Kidney capillary endothelial cell (primary cell): Measurements from ENCODE around the gene CTNNA3.

Source experiments
- DNase-seq: peaks from one replicate; pipeline ENCODE4 v3.0.0-alpha.2; 2018; ENCODE audit warnings: low spot score

CTNNA3 gene

DNA sequence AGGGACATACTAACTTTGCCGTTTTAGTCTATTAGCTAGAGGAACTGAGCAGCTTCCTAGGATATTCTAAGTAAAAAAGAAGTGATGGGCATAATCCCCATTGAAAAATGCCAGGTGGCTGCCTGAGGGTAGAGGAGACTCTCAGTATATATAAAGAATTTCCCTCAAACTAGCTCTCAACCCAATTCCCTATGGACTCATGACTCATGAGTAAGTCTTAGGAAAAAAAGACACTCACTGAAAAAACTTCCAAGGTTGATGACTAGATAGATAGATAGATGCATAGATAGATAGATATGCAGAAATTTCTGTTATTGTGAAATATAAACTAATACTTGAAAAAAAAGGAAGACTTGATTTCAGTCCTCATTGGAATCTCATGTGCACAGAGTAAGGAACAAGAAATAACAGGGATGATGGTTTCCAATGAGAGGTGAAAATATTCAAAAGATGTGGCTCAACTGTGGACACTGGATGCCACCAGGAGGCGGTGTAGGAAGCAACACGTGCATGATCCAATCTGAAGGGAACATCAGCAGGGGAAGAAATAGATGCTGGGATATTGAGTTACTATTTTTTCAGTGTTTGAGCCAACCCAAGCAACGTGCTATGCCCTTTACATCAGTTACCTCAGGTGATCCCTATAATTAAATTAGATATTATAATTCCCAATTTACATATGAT lies 1481.1 kb downstream of the CTNNA3 start:
- no peak for DNase-seq

- DNase-seq = no peak
Observed at GRCh38 chr10:66209025-66209424, 1487.0 kb downstream of the CTNNA3 start.

DNA sequence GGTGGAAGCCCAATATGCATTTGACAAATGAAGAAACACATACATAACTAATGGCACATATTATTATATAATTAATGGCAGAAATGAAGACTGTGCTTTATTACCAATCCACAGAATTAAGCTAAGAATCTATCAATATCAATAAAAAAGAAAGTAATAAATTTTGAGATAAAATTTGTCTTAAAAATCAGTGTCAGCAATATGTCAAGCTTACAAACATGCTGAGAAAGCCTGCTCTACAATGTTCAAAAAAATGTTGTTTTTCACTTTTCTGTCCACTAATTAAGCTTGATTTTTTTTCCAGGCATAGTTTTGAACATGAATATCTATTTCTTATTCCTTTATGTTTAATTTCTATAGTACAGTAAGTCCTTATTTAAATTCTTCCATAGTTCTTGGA lies 1491.2 kb downstream of the CTNNA3 start:
- no peak for DNase-seq

DNA sequence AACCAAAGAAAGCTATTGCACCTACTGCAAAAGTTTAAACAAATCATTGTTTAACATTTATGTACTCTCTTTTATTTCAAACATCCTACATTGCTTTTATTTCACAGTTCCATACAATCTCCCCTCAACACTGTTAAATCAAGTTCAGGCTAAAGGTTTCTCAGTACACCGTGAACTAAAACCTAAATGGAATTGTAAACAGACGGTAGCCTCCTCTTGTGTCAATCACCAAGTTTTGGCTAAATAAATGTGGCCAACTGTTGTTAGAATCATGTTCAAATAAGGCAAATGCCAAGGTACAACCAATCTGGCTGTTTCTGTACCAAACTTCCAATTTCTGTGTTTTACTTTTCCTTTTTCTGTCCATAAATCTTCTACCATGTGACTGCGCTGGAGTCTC lies 1493.9 kb downstream of the CTNNA3 start:
- DNase-seq = no peak

- no peak for DNase-seq
Observed at GRCh38 chr10:66192162-66192831, 1503.7 kb downstream of the CTNNA3 start.

- no peak for DNase-seq
Observed at GRCh38 chr10:66190413-66190812, 1505.6 kb downstream of the CTNNA3 start.

- DNase-seq = no peak
Observed at GRCh38 chr10:66189271-66189670, 1506.7 kb downstream of the CTNNA3 start.

GRCh38 chr10:66187053-66187733 lies 1508.8 kb downstream of the CTNNA3 start:
- no peak for DNase-seq

- no peak for DNase-seq
Observed at GRCh38 chr10:66183028-66183427, 1513.0 kb downstream of the CTNNA3 start.

GRCh38 chr10:66180581-66181318 lies 1515.2 kb downstream of the CTNNA3 start:
- peak; percentile 73 for DNase-seq

- no peak for DNase-seq
Observed at GRCh38 chr10:66180021-66180420, 1516.0 kb downstream of the CTNNA3 start.

DNA sequence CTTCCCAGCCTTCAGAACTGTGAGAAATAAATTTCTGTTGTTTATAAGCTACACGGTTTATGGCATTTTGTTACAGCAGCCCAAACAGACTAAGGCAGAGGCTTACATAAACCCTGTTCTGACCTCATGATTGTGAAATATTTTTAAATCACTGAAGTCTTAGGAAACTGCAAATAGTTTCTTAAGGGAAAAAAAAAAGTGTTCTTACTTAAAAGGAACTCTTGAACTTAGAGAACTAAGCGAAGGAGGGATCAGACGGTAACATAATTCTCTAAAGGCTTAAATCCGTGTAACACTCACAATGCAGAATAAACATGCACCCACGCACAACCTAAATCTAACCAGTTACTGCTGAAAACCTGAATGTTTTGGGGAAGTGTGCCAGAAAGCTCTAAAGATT lies 1519.2 kb downstream of the CTNNA3 start:
- DNase-seq = no peak

GRCh38 chr10:66167816-66168215 lies 1528.2 kb downstream of the CTNNA3 start:
- no peak for DNase-seq

DNA sequence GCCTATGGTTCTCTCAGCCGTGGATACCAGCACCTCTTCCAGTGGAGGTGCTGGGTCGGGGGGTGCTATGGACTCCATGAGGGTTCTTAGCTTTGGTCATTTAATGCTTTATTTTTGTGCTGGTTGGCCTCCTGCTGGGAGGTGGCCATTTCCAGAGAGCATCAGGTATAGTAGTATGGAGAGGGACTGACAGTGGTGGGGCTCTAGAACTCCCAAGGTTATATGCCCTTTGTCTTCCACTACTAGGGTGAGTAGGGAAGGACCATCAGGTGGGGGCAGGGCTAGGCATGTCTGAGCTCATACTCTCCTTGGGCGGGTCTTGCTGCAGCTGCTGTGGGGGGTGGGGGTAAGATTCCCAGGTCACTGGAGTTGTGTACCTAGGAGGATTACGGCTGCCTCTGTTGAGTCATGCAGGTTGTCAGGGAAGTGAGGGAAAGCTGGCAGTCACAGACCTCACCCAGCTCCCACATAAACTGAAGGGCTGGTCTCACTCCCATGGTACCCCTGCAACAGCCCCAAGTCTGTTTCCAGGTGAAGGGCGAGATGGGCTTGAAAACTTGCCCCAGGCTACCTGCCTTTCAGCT lies 1533.3 kb downstream of the CTNNA3 start:
- no peak for DNase-seq

- peak; percentile 0 for DNase-seq
Observed at GRCh38 chr10:66151346-66151745, 1544.6 kb downstream of the CTNNA3 start.

DNA sequence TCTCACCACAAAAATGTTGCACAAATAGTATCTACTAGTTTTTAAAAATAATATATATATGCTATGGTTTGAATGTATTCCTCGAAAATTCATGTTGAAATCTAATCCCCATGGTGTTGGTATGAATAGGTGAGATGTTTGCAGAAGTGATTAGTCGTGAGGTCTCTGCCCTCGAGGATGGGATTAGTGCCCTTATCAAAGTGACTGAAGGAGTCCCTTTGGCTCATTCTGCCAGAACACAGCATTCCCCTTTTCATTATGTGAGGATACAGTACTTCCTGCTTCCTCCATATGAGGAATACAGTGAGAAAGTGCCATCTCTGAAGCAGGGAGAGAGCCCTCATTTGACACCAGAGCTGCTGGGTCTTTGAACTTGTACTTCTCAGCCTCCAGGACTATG lies 1547.7 kb downstream of the CTNNA3 start:
- no peak for DNase-seq

GRCh38 chr10:66144016-66144415 lies 1552.0 kb downstream of the CTNNA3 start:
- no peak for DNase-seq

GRCh38 chr10:66102756-66103155 lies 1593.2 kb downstream of the CTNNA3 start:
- DNase-seq = no peak

DNA sequence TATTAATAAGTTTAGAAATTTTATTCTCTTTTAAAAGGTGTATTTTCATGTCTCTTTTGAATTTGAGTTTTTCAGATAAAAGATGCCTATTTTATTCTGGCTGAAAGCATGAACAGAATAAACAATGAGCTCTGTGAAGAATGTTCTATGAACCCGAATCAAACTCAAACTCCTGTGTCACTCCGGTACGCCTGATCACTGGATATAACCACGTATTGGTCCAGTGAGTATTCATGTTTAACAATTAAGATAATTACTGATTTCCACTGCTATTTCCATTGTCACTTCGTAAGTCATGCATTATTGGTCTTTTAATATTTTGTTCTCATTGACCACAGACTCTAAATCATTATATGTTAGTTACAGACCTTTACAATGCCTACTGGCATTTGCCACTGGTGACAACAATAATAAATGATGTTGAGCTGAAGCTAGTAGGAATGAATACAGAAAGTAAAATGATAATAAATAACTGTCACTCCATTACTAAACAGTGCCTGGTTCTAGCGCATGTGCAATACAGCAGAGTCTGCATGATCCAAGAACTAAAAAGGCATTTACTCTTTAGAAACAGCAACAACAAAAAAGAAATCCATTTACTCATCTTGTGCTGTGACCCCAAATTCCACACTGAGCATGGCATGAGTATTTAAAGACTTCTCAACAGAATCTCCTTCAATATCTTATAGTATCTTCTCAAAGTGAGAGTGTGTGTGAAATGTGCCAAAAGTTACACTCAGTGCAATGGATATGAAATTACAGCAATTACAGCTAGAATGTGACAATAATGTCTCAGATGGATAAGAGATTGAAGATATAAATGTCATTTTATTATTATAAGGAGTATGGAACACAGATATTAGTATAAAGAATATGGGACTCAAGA lies 1597.2 kb downstream of the CTNNA3 start:
- no peak for DNase-seq

DNA sequence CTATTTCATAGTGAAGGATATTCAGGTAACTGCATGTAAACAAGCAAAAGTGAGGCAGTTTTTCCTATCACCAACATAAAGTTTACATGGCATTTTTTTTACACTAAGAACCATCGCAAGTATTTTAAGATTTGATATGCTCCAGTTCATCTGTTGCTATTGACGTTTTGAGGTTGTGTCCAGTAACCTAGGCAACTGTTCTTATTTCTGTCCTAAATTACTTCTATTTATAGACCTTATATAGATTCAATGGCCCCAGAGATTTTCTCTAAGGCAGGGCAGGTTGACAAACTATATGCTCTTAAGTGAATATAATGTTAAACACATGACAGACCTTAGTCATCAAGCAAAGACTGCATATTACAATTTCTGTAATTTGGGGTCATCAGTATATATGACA lies 1600.4 kb downstream of the CTNNA3 start:
- DNase-seq = no peak

- no peak for DNase-seq
Observed at GRCh38 chr10:66085906-66086305, 1610.1 kb downstream of the CTNNA3 start.
